ENCODE measurements around the gene SNX1.

SNX1 gene

DNA sequence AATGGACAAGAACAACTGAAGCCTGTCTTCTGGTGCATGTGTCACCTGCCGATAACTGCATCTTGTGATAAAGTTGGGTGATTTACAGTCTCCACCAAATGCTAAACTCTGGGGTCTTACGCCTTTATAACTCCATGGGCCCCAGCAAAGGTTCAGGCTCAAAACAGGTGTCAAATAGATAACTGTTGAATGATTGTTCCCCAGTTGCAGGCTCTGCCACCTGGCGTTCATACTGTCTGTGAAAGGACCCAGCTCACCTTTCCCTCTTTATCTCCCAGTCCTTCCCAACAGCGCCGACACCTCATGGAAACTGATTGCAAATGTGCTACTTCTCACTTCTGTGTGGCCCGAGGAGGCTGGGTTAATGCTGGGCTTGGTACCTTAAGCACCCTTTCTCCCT lies 47.5 kb downstream of the SNX1 start:
- TF ChIP-seq, protein P1, sequence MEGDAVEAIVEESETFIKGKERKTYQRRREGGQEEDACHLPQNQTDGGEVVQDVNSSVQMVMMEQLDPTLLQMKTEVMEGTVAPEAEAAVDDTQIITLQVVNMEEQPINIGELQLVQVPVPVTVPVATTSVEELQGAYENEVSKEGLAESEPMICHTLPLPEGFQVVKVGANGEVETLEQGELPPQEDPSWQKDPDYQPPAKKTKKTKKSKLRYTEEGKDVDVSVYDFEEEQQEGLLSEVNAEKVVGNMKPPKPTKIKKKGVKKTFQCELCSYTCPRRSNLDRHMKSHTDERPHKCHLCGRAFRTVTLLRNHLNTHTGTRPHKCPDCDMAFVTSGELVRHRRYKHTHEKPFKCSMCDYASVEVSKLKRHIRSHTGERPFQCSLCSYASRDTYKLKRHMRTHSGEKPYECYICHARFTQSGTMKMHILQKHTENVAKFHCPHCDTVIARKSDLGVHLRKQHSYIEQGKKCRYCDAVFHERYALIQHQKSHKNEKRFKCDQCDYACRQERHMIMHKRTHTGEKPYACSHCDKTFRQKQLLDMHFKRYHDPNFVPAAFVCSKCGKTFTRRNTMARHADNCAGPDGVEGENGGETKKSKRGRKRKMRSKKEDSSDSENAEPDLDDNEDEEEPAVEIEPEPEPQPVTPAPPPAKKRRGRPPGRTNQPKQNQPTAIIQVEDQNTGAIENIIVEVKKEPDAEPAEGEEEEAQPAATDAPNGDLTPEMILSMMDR (conservative IDR thresholded peaks at IDR 0.05; ENCODE audit: low read depth, low read length): no peak
- DNase-seq (ENCODE audit: low read depth): no peak
- no peak overlapping the region for H3K4me3 ChIP-seq (ENCODE audit: low read length)

DNA sequence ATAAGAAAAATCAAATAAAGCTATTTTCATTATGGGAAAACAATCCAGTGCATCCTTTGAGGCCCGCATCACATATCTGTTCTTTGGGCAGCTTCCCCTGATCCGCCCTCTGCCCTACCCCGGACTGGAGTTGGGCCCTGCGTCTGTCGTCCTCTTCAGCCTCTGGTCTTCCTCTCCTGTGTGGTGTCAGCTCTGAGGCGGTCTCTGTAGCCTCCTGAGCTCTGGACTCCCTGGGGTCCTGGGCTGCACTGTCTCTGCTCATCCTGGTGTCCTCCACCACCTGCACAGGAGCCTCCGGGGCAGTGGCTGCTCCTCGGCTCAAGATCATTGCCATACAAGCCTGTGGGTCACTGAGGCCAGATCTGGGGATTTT lies 48.4 kb downstream of the SNX1 start:
- no peak for DNase-seq (ENCODE audit: low read depth)
- TF ChIP-seq, protein P1 (conservative IDR thresholded peaks at IDR 0.05; ENCODE audit: low read depth, low read length): no peak
- no peak overlapping the region for H3K4me3 ChIP-seq (ENCODE audit: low read length)

DNA sequence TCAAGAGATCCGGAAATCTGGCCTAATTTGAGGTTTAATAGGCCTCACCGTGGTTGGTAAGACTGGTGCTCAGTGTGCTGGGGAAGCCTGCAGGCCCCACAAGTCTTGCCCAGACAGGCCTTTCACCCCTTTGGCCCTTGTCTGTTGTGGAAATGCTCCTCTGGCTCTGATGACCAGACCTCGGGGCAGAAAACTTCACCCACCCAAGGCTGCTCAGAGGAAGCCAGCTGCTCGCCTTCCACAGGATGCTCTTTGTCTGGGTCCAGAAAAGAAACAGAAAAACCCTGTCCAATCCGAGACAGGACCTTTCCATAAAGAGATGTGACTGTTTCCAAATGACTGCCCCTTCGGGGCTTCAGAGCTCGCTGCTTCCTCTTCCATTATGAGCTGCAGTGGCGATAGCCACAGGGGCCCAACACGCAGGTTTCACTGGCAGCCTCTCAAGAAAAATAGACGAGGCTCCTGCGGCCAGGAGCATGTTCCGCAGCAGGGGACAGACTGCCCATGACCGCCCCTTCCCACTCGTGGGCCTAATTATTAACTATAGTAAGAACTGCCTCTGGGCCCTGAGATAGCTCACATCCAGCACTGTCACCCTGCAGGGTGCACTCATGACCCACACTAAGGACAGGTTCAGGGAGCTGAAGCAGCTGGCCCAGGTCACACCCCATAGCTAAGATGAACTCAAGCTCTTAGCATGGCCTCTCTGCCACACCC lies 48.9 kb downstream of the SNX1 start:
- TF ChIP-seq, protein P1 (conservative IDR thresholded peaks at IDR 0.05; ENCODE audit: low read depth, low read length): no peak
- DNase-seq (ENCODE audit: low read depth): no peak
- H3K4me3 ChIP-seq (ENCODE audit: low read length): no peak overlapping the region

DNA sequence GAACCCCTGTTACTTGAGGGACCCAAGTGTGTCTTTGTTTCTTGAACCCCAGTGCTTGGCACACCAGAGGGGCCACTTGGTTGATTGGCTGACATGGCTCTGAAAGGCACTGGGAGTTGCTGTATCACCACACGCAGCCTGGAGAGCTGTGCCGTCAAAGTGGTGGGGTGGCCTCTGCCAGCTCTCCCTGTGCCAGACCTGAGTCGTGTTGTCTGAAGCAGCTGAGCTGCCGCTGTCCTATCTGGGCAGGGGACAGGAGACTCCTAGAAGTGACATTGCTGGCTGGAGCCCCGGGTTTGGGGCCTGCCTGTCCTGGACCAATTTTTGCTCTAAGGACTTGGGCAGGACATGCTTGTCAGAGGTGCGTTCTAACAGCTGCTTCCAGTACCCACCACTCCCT lies 50.3 kb downstream of the SNX1 start:
- TF ChIP-seq, protein P1 (conservative IDR thresholded peaks at IDR 0.05; ENCODE audit: low read depth, low read length): no peak
- no peak for DNase-seq (ENCODE audit: low read depth)
- H3K4me3 ChIP-seq (ENCODE audit: low read length): no peak overlapping the region

DNA sequence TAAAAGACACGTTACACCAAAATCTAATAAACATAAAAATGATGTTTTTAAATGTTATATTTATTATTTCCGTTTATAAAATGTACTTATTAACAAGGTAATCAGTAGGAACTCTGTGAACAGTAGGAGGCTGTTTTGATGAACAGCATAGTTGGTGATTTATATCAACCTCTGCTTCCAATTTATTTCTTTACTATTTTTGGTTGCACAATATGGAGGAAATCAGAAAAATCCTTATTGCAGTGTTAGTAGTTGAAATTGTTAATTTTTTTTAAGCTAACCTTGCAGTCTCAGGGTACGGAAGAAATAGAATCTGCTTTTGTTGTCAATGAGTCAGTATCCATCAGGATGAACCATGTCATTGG lies 50.7 kb downstream of the SNX1 start:
- no peak overlapping the region for H3K4me3 ChIP-seq (ENCODE audit: low read length)

DNA sequence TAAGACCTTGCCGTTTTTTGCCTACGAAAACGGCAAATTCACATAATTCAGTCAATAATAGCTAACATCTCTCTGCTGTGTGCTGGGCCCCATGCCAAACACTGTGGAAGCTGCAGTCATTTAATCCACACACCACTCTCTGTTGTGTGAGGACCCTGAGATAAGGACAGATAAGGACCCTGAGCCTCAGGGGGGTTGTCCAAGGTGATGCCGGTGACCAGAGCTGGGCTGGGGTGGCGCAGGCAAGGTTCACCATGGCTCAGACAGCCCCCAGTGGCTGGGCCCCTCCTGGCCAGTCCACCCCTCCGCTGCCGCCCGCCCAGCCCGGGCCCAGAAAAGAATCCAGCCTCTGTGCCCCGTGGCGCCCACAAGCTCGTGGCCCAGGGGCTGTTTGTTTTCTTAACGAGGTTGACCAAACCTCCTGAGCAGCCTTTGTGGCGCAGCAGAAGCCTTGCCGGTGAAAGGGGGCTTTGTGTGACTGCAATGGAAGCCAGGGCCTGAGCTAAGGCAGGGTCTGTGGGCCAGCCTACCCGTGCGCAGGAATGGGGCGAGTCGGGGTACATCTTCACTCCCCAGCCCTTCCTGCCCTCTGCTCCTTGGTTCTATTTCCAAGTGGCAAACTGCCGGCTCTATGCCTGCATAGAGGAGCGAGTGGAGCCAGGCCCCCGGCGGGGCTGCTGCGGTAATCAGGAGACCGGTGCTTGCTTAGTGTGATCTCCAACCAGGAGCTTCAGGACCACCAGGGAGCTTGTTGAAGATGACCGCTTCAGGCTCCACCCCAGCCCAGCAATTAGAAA lies 51.3 kb downstream of the SNX1 start:
- DNase-seq (ENCODE audit: low read depth): no peak
- no peak overlapping the region for H3K4me3 ChIP-seq (ENCODE audit: low read length)
- TF ChIP-seq, protein P1 (conservative IDR thresholded peaks at IDR 0.05; ENCODE audit: low read depth, low read length): no peak

More for the DNA sequence above, 50.7 kb downstream of the SNX1 start:
- TF ChIP-seq, protein P1 (conservative IDR thresholded peaks at IDR 0.05; ENCODE audit: low read depth, low read length): no peak
- no peak for DNase-seq (ENCODE audit: low read depth)

DNA sequence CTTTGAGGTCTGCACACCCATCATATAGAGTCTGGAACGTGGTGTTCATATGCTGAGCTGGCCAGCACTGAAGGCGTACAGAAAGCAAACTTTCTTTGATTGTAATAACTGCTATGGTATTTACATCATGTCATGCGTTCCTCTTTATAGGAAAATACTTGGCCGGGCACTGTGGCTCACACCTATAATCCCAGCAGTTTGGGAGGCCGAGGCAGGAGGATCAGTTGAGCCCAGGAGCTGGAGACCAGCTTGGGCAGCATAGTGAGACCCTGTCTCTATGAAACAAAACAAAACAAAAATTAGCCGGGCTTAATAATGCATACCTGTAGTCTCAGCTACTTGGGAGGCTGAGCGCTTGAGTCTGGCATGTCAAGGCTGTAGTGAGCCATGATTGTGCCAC lies 52.4 kb downstream of the SNX1 start:
- H3K4me3 ChIP-seq (ENCODE audit: low read length): no peak overlapping the region
- TF ChIP-seq, protein P1 (conservative IDR thresholded peaks at IDR 0.05; ENCODE audit: low read depth, low read length): no peak
- DNase-seq (ENCODE audit: low read depth): no peak

All from retinal pigment epithelial cell (primary cell).